Gastroesophageal sphincter (tissue), 4 donors: Measurements from ENCODE around the gene TMEM86A. TPM values are rescaled to one million over a fixed set of nuclear protein-coding genes. Genes with fewer than 3 reads are reported as not detected.
A peak's percentile ranks its signal among the peaks of the same experiment; 100 is the strongest.

Source experiments
- ATAC-seq: fragments of 150-250 bp; one replicate; pipeline ENCODE4 v1.9.1; 2016; ENCODE audit warnings: mild to moderate bottlenecking, moderate library complexity
- H3K27ac ChIP-seq, 4 donors: fragments of 200-600 bp; sonication (generic) in 3 of 4; 1 replicate in 3 of 4; 2 replicates in 1 of 4; pipeline ENCODE4 v1.5.1; 2016 to 2019
- H3K27me3 ChIP-seq: fragments of 200-600 bp; sonication (generic); one replicate; pipeline ENCODE4 v1.5.1; 2019
- H3K36me3 ChIP-seq, 2 donors: fragments of 200-600 bp; sonication (generic); one replicate each; pipeline ENCODE4 v1.5.1; 2019; ENCODE audit warnings: control low read depth in 1 of 2
- H3K4me1 ChIP-seq, 3 donors: fragments of 200-600 bp; sonication (generic); 1 replicate in 2 of 3; 2 replicates in 1 of 3; pipeline ENCODE4 v1.5.1; 2016 to 2019; ENCODE audit warnings: control low read depth in 2 of 3
- H3K4me3 ChIP-seq, 2 donors: fragments of 200-600 bp; sonication (generic); one replicate each; pipeline ENCODE4 v1.5.1; 2019; ENCODE audit warnings: mild to moderate bottlenecking in 1 of 2, moderate library complexity in 1 of 2
- H3K9me3 ChIP-seq, 3 donors: fragments of 200-600 bp; sonication (generic); one replicate each; pipeline ENCODE4 v1.5.1; 2017 to 2019; ENCODE audit warnings: control low read depth in 2 of 3
- CTCF ChIP-seq, 4 experiments: fragments of 200-600 bp in 2 of 4; fragments of 450-650 bp in 2 of 4; sonication (generic) in 1 of 4; IDR thresholded peaks; one replicate each; pipeline ENCODE4 v1.5.1; 2017 to 2019; ENCODE audit warnings: antibody characterized with exemption in 4 of 4, mild to moderate bottlenecking in 2 of 4, moderate library complexity in 2 of 4
- EP300 ChIP-seq: sonication (generic); formaldehyde crosslinking; IDR thresholded peaks from one replicate; pipeline ENCODE4 v1.6.1; 2017; ENCODE audit warnings: antibody characterized with exemption, mild to moderate bottlenecking
- POLR2A ChIP-seq, 2 donors: fragments of 450-650 bp; IDR thresholded peaks; one replicate each; pipeline ENCODE4 v1.6.1; 2017; ENCODE audit warnings: antibody characterized with exemption in 2 of 2, mild to moderate bottlenecking in 2 of 2, moderate library complexity in 1 of 2
- POLR2AphosphoS5 ChIP-seq: sonication (generic); formaldehyde crosslinking; IDR thresholded peaks from one replicate; pipeline ENCODE4 v1.6.1; 2017; ENCODE audit warnings: antibody characterized with exemption
- WGBS, 2 donors: methylation state at CpG; one replicate each; pipeline ENCODE4 v1.1.5; 2018; ENCODE audit warnings: low coverage in 1 of 2; 5-methylcytosine and 5-hydroxymethylcytosine counted together
- total RNA-seq, 4 donors: library from RNA; depleted of rRNA; stranded (reverse); fragments of >200 nt; gene quantifications; one replicate each; pipeline ENCODE4 v1.1.0, GENCODE V29; 2016

TMEM86A gene
- total RNA-seq, 4 donors from 2014 or later = 2.6 to 5.5 (median 3.1) TPM

GRCh38 chr11:18720091-18720807 lies 21.7 kb downstream of the TMEM86A start:
- ATAC-seq = no peak
- TF ChIP-seq EP300 (no peak), POLR2AphosphoS5 (no peak), CTCF (IDR thresholded peaks at IDR 0.05) (no peak), POLR2A (IDR thresholded peaks at IDR 0.05) (no peak)
- Histone ChIP-seq H3K27me3 (no peaks in the 10 kb centered on the region), H3K36me3 (no peaks in the 10 kb centered on the region), H3K4me3 (peak overlapping the region in 1 of 2 donors; percentile 59), H3K4me1 (peaks cover 0 to 22% (median 0%) of the 10 kb centered on the region in 3 donors), H3K9me3 (no peaks in the 10 kb centered on the region), H3K27ac (peak overlapping the region in 2 of 4 donors; percentile 80 to 81)
- WGBS, 2 donors = 54 to 75% methylated on average over 2 to 4 of the region's 5 CpGs

- peak overlapping the region in 3 of 4 donors; percentile 64 to 81 (median 80) for H3K27ac ChIP-seq
- 3 to 5% methylated on average over 16 to 21 of the region's 41 CpGs for WGBS, 2 donors
- H3K4me3 ChIP-seq = peak overlapping the region; percentile 35 to 59
- TF ChIP-seq POLR2AphosphoS5 = peak; percentile 26
- TF ChIP-seq EP300 = no peak
- no peak for TF ChIP-seq CTCF (IDR thresholded peaks at IDR 0.05)
- no peak for TF ChIP-seq POLR2A (IDR thresholded peaks at IDR 0.05)
- H3K9me3 ChIP-seq = no peaks in the 10 kb centered on the region
- no peaks in the 10 kb centered on the region for H3K27me3 ChIP-seq
- peaks cover 0 to 22% (median 0%) of the 10 kb centered on the region in 3 donors for H3K4me1 ChIP-seq
- peak; percentile 94 for ATAC-seq
- no peaks in the 10 kb centered on the region for H3K36me3 ChIP-seq
Observed at GRCh38 chr11:18720808-18721560, 22.4 kb downstream of the TMEM86A start.

- TF ChIP-seq POLR2AphosphoS5 (no peak), CTCF (IDR thresholded peaks at IDR 0.05) (peak in 3 of 4 experiments; percentile 68 to 76 (median 71)), EP300 (no peak), POLR2A (IDR thresholded peaks at IDR 0.05) (no peak)
- 0% methylated on average over 1 of the region's 36 CpGs; no CpG with 5 or more reads in 1 of the 2 donors for WGBS, 2 donors
Observed at GRCh38 chr11:18721561-18722292, 23.1 kb downstream of the TMEM86A start.

GRCh38 chr11:18722293-18722637 lies 23.7 kb downstream of the TMEM86A start:
- Histone ChIP-seq H3K27ac (peak overlapping the region in 2 of 4 donors; percentile 80 to 81), H3K4me3 (peak overlapping the region in 1 of 2 donors; percentile 59), H3K36me3 (no peaks in the 10 kb centered on the region), H3K4me1 (peaks cover 0 to 22% (median 0%) of the 10 kb centered on the region in 3 donors), H3K9me3 (no peaks in the 10 kb centered on the region), H3K27me3 (no peaks in the 10 kb centered on the region)
- WGBS, 2 donors = no CpG with 5 or more reads among the region's 1 CpG
- TF ChIP-seq EP300 (no peak), CTCF (IDR thresholded peaks at IDR 0.05) (peak in 1 of 4 experiments; percentile 7), POLR2A (IDR thresholded peaks at IDR 0.05) (no peak), POLR2AphosphoS5 (no peak)
- no peak for ATAC-seq

More at GRCh38 chr11:18721561-18722292, 23.1 kb downstream of the TMEM86A start:
- Histone ChIP-seq H3K4me1 (peaks cover 0 to 22% (median 0%) of the 10 kb centered on the region in 3 donors), H3K36me3 (no peaks in the 10 kb centered on the region), H3K4me3 (peak overlapping the region; percentile 35 to 59), H3K27ac (peak overlapping the region in 3 of 4 donors; percentile 64 to 81 (median 80)), H3K9me3 (no peaks in the 10 kb centered on the region), H3K27me3 (no peaks in the 10 kb centered on the region)
- peak; percentile 68 for ATAC-seq
